Small intestine (tissue), 7 donors: Measurements from ENCODE around the gene RNF103. TPM values are rescaled to one million over a fixed set of nuclear protein-coding genes. Genes with fewer than 3 reads are reported as not detected.

Source experiments
- DNase-seq, 2 donors: peaks; one replicate each; pipeline versions ENCODE4 v3.0.0 to v3.0.0-alpha.2; 2013
- FAIRE-seq: peaks from 2 replicates; lab custom pipeline; 2012; peaks lifted over from hg19 to GRCh38; lab: Jason Lieb, UNC
- H3K27ac ChIP-seq, 3 donors: one replicate each; pipeline ENCODE4 v1.5.1; 2013; ENCODE audit warnings: low read length in 2 of 3, mild to moderate bottlenecking in 2 of 3, control low read depth in 1 of 3, inconsistent platforms in 1 of 3, low read depth in 1 of 3, moderate library complexity in 1 of 3
- H3K27me3 ChIP-seq, 3 donors: one replicate each; pipeline ENCODE4 v1.6.1; 2013; ENCODE audit warnings: low read length in 3 of 3, inconsistent platforms in 1 of 3; ENCODE audit not compliant: control insufficient read depth in 3 of 3, insufficient read depth in 3 of 3
- H3K36me3 ChIP-seq, 3 donors: one replicate each; pipeline ENCODE4 v1.6.1; 2013; ENCODE audit warnings: low read length in 3 of 3, inconsistent platforms in 1 of 3, low read depth in 1 of 3, mild to moderate bottlenecking in 1 of 3, moderate library complexity in 1 of 3; ENCODE audit not compliant: control insufficient read depth in 3 of 3, insufficient read depth in 2 of 3
- H3K4me1 ChIP-seq, 3 donors: one replicate each; pipeline ENCODE4 v1.6.1; 2013; ENCODE audit warnings: low read length in 2 of 3, inconsistent platforms in 1 of 3, low read depth in 1 of 3, mild to moderate bottlenecking in 1 of 3, moderate library complexity in 1 of 3; ENCODE audit not compliant: control insufficient read depth in 3 of 3, insufficient read depth in 2 of 3
- H3K4me3 ChIP-seq, 3 donors: one replicate each; pipeline ENCODE4 v1.5.1; 2013; ENCODE audit warnings: low read length in 3 of 3, control low read depth in 1 of 3, inconsistent platforms in 1 of 3, low read depth in 1 of 3, mild to moderate bottlenecking in 1 of 3, moderate library complexity in 1 of 3
- H3K9me3 ChIP-seq, 2 donors: one replicate each; pipeline ENCODE4 v1.6.1; 2013; ENCODE audit warnings: low read depth in 1 of 2, low read length in 1 of 2; ENCODE audit not compliant: control insufficient read depth in 2 of 2, insufficient read depth in 1 of 2
- WGBS, 3 donors: extraction: QIAGEN DNeasy Blood & Tissue Kit; methylation state at CpG; one replicate each; pipeline ENCODE4 v1.1.7; 2013; 5-methylcytosine and 5-hydroxymethylcytosine counted together
- polyA plus RNA-seq, 4 donors: library from polyadenylated mRNA; stranded (reverse) in 3 of 4; unstranded in 1 of 4; fragments of 200-250 nt in 3 of 4; fragments of 120-200 nt in 1 of 4; gene quantifications; one replicate each; pipeline versions ENCODE4 v1.2.1 to v1.2.3, GENCODE V29; 2013
- donor health status: healthy with polysubstance abuse.
- donor health status: control.
- donor health status: control.
- donor health status: Bipolar disorder and iron deficiency.
- donor health status: healthy.

Gene RNF103
- polyA plus RNA-seq, 4 donors = 22.0 to 52.3 (median 32.7) TPM

DNA sequence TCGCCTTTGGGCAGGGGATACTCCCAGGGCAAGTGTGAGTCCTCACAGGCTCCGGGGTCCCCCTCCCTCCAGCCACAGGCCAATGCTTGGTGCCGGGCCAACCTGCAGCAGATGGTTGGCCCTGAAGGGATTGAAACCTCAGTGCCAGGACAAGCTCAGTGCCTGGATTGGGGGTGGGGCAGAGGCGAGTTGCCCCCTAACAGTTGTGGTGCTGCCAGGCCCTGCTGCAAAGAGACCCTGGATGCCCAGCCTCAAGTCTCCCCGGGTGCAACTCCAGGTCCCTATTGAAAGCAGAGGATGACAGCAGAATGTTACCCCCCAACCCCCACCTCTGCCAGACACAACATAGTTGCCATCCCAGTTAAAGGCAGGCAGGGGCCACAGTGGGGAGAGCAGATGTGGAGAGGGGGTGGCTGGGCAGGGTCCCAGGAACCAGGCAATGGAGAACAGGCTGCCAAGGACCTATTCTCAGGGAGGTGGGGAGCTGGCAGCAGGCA is 9.5 kb upstream of the RNF103 start:
- Histone ChIP-seq H3K9me3 (no peaks in the 10 kb centered on the region), H3K27ac (peak overlapping the region in 2 of 3 donors; percentile 36 to 41), H3K27me3 (no peaks in the 10 kb centered on the region), H3K4me3 (no peak overlapping the region), H3K4me1 (peaks cover 0 to 31% (median 4%) of the 10 kb centered on the region in 3 donors), H3K36me3 (no peaks in the 10 kb centered on the region)
- WGBS, 3 donors = 44 to 77% (median 53%) methylated on average over 5 of the region's 5 CpGs
- no peak for FAIRE-seq
- DNase-seq = no peak

DNA sequence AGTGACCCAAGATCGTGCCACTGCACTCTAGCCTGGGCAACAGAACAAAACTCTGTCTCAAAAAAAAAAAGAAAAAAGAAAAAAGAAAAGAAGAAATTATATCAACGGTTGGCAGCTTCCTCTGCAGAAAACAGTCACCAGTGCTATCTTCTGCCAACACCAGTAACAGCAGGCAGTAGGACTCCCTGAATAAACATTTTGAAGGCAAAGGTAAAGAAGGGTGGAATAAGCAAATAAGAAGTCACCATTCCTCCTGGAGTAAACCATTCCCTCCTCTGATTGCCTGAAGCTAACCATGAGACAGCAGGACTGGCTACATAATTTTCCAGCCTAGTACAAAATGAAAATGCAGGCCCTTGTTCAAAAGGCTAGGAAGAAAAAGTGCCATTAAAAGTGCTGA is 9.0 kb upstream of the RNF103 start:
- no peak for FAIRE-seq
- 7 to 53% (median 33%) methylated on average over 2 of the region's 2 CpGs for WGBS, 3 donors
- peaks cover 0 to 34% (median 6%) of the 10 kb centered on the region in 3 donors for H3K4me1 ChIP-seq
- no peaks in the 10 kb centered on the region for H3K9me3 ChIP-seq
- peak; percentile 73 to 74 for DNase-seq
- H3K27me3 ChIP-seq = no peaks in the 10 kb centered on the region
- no peak overlapping the region for H3K4me3 ChIP-seq
- H3K36me3 ChIP-seq = no peaks in the 10 kb centered on the region
- H3K27ac ChIP-seq = peak overlapping the region in 2 of 3 donors; percentile 36 to 41

DNA sequence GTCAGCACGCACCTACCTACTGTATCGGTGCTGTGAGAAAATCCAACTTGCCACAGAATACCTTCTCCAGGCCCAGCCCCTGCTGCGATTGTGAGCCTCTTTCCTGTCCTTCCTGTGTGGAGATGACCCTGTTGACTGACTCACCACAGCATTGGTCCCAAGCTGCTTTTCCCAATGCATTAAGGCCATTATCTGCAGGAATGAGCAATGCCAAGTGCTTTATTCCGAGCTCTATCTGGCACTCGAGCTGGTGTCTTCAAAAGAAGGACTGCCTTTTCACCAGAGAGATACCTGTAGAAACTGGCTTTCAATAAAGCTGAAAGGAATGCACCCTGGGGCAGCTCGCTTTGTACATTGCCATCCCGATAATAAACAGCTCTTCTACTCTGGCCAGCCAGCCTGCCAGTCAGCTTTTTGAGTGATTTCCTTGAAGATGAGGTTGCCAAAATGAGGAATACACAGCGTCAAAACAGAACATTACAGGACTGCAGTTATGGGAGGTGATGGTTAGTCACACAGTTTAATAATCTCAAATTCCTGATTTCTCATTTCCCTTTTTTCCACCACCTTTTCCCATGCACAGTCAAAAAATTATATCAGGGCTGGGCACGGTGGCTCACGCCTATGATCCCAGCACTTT is 8.3 kb upstream of the RNF103 start:
- DNase-seq = peak; percentile 23 to 26
- Histone ChIP-seq H3K9me3 (no peaks in the 10 kb centered on the region), H3K36me3 (no peaks in the 10 kb centered on the region), H3K27ac (peak overlapping the region in 2 of 3 donors; percentile 5 to 11), H3K27me3 (no peaks in the 10 kb centered on the region), H3K4me3 (no peak overlapping the region), H3K4me1 (peaks cover 0 to 39% (median 6%) of the 10 kb centered on the region in 3 donors)
- 41 to 63% (median 41%) methylated on average over 10 of the region's 10 CpGs for WGBS, 3 donors
- FAIRE-seq = no peak

DNA sequence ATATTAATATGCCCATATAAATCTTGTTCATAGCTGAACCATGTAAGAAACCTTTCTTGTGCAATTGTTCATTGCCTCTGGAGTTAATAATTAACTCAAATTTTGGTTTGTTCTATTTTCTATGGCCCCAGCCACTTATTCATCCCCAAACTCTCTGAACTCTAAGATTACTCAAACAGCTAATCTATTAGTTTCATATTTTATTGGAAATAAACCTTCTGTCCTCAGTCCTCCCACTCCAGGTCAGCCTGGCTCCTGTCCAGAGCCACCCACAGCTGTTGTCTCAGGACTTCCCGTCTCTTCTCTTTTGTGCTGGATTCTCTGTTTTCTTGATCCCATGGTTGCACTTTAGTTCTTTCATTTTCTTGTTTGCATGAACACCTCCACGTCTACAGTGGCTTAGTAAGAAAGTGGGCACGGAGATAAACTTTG is 4.4 kb upstream of the RNF103 start:
- peaks cover 0 to 39% (median 6%) of the 10 kb centered on the region in 3 donors for H3K4me1 ChIP-seq
- WGBS, 3 donors = 7 to 42% (median 24%) methylated on average over 3 of the region's 3 CpGs
- FAIRE-seq (no peak), DNase-seq (peak; percentile 66 to 68)
- peak overlapping the region in 2 of 3 donors; percentile 0 to 47 for H3K27ac ChIP-seq
- no peaks in the 10 kb centered on the region for H3K36me3 ChIP-seq
- H3K4me3 ChIP-seq = no peak overlapping the region
- no peaks in the 10 kb centered on the region for H3K9me3 ChIP-seq
- no peaks in the 10 kb centered on the region for H3K27me3 ChIP-seq

DNA sequence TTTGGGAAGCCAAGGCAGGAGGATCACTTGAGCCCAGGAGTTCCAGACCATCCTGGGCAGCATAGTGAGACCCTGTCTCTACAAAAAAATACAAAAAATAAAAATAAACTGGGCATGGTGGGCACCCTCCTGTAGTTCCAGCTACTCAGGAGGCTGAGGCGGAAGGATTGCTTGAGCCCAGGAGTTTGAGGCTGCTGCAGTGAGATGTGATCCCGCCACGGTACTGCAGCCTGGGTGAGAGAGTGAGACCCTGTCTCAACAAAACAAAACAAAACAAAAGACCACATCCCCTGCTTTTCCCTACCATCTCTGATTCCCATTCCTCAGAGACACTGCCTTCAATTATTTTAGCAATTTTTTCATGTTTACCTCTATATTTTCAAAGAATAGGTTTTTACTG is 3.9 kb upstream of the RNF103 start:
- WGBS, 3 donors = 90 to 96% (median 96%) methylated on average over 3 of the region's 3 CpGs

DNA sequence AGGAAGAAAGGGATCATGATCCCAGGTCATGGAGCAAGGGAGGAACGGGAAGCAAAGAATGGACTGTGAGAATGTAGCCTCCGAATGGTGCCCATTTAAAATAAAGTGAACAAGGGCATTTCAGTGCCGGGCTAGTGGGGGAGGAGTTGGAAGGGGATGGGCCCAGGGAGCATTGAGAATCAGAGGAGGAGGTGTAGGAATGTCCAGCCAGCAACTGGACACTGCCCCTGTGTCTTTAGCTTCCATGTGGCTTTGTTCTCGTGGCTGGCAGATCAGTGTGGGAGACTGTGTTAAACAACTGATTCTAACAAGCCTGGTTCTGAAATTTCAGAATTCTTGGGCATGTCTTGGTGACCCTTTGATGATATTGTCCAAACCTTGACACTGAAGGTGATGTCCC is 1.4 kb upstream of the RNF103 start:
- Histone ChIP-seq H3K36me3 (no peaks in the 10 kb centered on the region), H3K9me3 (no peaks in the 10 kb centered on the region), H3K27me3 (no peaks in the 10 kb centered on the region), H3K4me1 (peaks cover 0 to 20% (median 3%) of the 10 kb centered on the region in 3 donors), H3K4me3 (no peak overlapping the region), H3K27ac (no peak overlapping the region)
- DNase-seq (no peak), FAIRE-seq (no peak)
- 88 to 92% (median 91%) methylated on average over 4 of the region's 4 CpGs for WGBS, 3 donors

More for the DNA sequence above, 3.9 kb upstream of the RNF103 start:
- H3K4me1 ChIP-seq = peaks cover 0 to 36% (median 3%) of the 10 kb centered on the region in 3 donors
- no peak for FAIRE-seq
- no peaks in the 10 kb centered on the region for H3K36me3 ChIP-seq
- H3K4me3 ChIP-seq = no peak overlapping the region
- no peak for DNase-seq
- no peak overlapping the region for H3K27ac ChIP-seq
- H3K27me3 ChIP-seq = no peaks in the 10 kb centered on the region
- H3K9me3 ChIP-seq = no peaks in the 10 kb centered on the region

DNA sequence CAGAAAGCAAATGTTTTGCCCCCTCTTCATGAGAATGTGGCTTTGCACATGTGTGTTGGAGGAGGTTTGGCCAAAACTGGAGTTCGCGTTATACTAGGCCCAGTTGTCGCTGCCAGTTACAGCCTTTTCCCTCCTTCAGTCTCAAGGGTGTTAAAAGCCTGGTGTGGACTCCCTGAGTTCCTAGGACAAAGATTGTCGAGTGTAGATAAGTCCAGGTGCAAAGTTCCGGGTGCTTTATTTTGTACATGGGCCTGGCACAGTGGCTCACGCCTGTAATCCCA is 542 bp upstream of the RNF103 start:
- 62 to 81% (median 74%) methylated on average over 6 of the region's 6 CpGs for WGBS, 3 donors
- DNase-seq (peak in 1 of 2 donors; percentile 36), FAIRE-seq (no peak)
- Histone ChIP-seq H3K4me1 (peaks cover 0 to 12% (median 3%) of the 10 kb centered on the region in 3 donors), H3K27me3 (no peaks in the 10 kb centered on the region), H3K27ac (peak overlapping the region; percentile 97 to 100 (median 99)), H3K9me3 (no peaks in the 10 kb centered on the region), H3K4me3 (peak overlapping the region in 1 of 3 donors; percentile 72), H3K36me3 (peaks cover 0 to 2% (median 0%) of the 10 kb centered on the region in 3 donors)

DNA sequence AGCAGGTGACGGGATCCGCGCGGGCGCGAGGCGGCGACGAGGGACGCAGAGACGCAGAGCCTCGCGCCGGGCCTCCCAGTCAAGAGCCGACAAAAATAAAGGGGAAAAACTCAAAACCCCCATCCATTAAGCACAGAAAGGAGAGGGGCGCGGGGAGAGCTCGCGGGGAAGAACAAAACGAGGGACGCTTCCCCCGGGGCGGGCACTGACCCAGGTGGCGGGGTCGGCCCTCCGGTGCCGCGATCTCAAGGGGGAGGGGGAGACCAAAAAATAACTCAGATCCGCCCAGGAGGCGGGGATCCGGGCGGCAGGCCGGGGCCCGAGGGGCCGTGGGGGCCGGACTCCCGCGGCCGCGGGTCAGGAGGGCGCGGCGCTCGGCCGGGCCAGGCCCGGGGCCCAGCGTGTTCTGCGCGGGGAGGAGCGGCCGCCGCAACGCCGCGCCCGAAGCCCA is 597 bp downstream of the RNF103 start:
- H3K4me1 ChIP-seq = peaks cover 0 to 12% (median 0%) of the 10 kb centered on the region in 3 donors
- H3K36me3 ChIP-seq = peaks cover 0 to 4% (median 0%) of the 10 kb centered on the region in 3 donors
- 0 to 1% (median 1%) methylated on average over 25 to 56 of the region's 56 CpGs for WGBS, 3 donors
- H3K27me3 ChIP-seq = no peaks in the 10 kb centered on the region
- peak overlapping the region; percentile 97 to 100 (median 99) for H3K27ac ChIP-seq
- H3K9me3 ChIP-seq = no peaks in the 10 kb centered on the region
- FAIRE-seq = no peak
- peak in 1 of 2 donors; percentile 81 for DNase-seq
- H3K4me3 ChIP-seq = peak overlapping the region; percentile 68 to 93 (median 89)
